Activated naive CD4-positive, alpha-beta T cell treated with anti-CD3 and anti-CD28 coated beads for 36 hours (primary cell): ENCODE measurements around the gene AGPAT3. TPM values are rescaled to one million over a fixed set of nuclear protein-coding genes. Genes with fewer than 3 reads are reported as not detected.

ENCODE experiments used
- CTCF ChIA-PET: fragments of 350-600 bp; sonication (Branson Sonifier 250); formaldehyde crosslinking; loops from one replicate; lab custom pipeline; 2021; ENCODE audit warnings: antibody characterized with exemption; lab: Charles Lee
- DNase-seq: peaks from one replicate; pipeline ENCODE4 v3.0.0-alpha.2; 2020
- H3K27ac Mint-ChIP-seq: one replicate; pipeline ENCODE4 v1.8.0; 2021; ENCODE audit warnings: mild to moderate bottlenecking, mixed read lengths
- H3K27me3 Mint-ChIP-seq: one replicate; pipeline ENCODE4 v1.8.0; 2021; ENCODE audit warnings: low read depth, mixed read lengths
- H3K36me3 Mint-ChIP-seq: one replicate; pipeline ENCODE4 v1.8.0; 2021; ENCODE audit warnings: low read depth, mixed read lengths
- H3K4me1 Mint-ChIP-seq: one replicate; pipeline ENCODE4 v1.8.0; 2021; ENCODE audit warnings: low read depth, mixed read lengths
- H3K4me3 Mint-ChIP-seq: one replicate; pipeline ENCODE4 v1.8.0; 2021; ENCODE audit warnings: mild to moderate bottlenecking, moderate library complexity, mixed read lengths
- H3K9me3 Mint-ChIP-seq: one replicate; pipeline ENCODE4 v1.8.0; 2021; ENCODE audit warnings: mixed read lengths
- intact Hi-C: fragments of 100-400 bp; cut with micrococcal nuclease; formaldehyde crosslinking; loops from one replicate; pipeline ENCODE4 v1.15.1; 2023
- total RNA-seq, 2 experiments: library from RNA; stranded (reverse); gene quantifications; one replicate each; pipeline ENCODE4 v1.2.3, GENCODE V29; 2021

The AGPAT3 gene
- total RNA-seq, 2 experiments from 2014 or later = 57.9 to 64.1 TPM

GRCh38 chr21:43933199-43933598, 68.2 kb downstream of the AGPAT3 start:
- H3K27ac Mint-ChIP-seq = no peak overlapping the region
- intact Hi-C loops = no loop called here
- CTCF ChIA-PET = no interaction called here
- H3K27me3 Mint-ChIP-seq = no peaks in the 10 kb centered on the region
- H3K4me1 Mint-ChIP-seq = peaks cover 10% of the 10 kb centered on the region
- no peak overlapping the region for H3K4me3 Mint-ChIP-seq
- H3K9me3 Mint-ChIP-seq = no peaks in the 10 kb centered on the region
- peaks cover 7% of the 10 kb centered on the region for H3K36me3 Mint-ChIP-seq
- no peak for DNase-seq

GRCh38 chr21:43933680-43934079, 68.7 kb downstream of the AGPAT3 start:
- Mint-ChIP-seq H3K36me3 (peaks cover 7% of the 10 kb centered on the region), H3K27ac (no peak overlapping the region), H3K4me1 (peaks cover 14% of the 10 kb centered on the region), H3K9me3 (no peaks in the 10 kb centered on the region), H3K4me3 (no peak overlapping the region), H3K27me3 (no peaks in the 10 kb centered on the region)
- intact Hi-C loops = no loop called here
- CTCF ChIA-PET = no interaction called here
- DNase-seq = no peak

GRCh38 chr21:43934116-43934515, 69.1 kb downstream of the AGPAT3 start:
- intact Hi-C loops = no loop called here

GRCh38 chr21:43934716-43935705, 70.0 kb downstream of the AGPAT3 start:
- CTCF ChIA-PET = no interaction called here
- H3K4me3 Mint-ChIP-seq = no peak overlapping the region
- no peak for DNase-seq

More at GRCh38 chr21:43934116-43934515, 69.1 kb downstream of the AGPAT3 start:
- no peak for DNase-seq
- Mint-ChIP-seq H3K27me3 (no peaks in the 10 kb centered on the region), H3K4me1 (peaks cover 18% of the 10 kb centered on the region), H3K9me3 (no peaks in the 10 kb centered on the region), H3K27ac (no peak overlapping the region), H3K4me3 (no peak overlapping the region), H3K36me3 (peaks cover 7% of the 10 kb centered on the region)
- CTCF ChIA-PET = no interaction called here

GRCh38 chr21:43935711-43936110, 70.7 kb downstream of the AGPAT3 start:
- intact Hi-C loops = no loop called here
- H3K9me3 Mint-ChIP-seq = no peaks in the 10 kb centered on the region
- no peak overlapping the region for H3K4me3 Mint-ChIP-seq
- H3K27me3 Mint-ChIP-seq = no peaks in the 10 kb centered on the region
- H3K4me1 Mint-ChIP-seq = peaks cover 17% of the 10 kb centered on the region
- no peak overlapping the region for H3K27ac Mint-ChIP-seq
- DNase-seq = no peak
- peaks cover 5% of the 10 kb centered on the region for H3K36me3 Mint-ChIP-seq
- CTCF ChIA-PET = interaction anchor here (1.4 kb wide), 1 partner anchor 125 kb away, joined by 4 read pairs; no protein-coding TSS in a partner anchor

More at GRCh38 chr21:43934716-43935705, 70.0 kb downstream of the AGPAT3 start:
- H3K27ac Mint-ChIP-seq = no peak overlapping the region
- intact Hi-C loops = no loop called here
- H3K9me3 Mint-ChIP-seq = no peaks in the 10 kb centered on the region
- peaks cover 5% of the 10 kb centered on the region for H3K36me3 Mint-ChIP-seq
- no peaks in the 10 kb centered on the region for H3K27me3 Mint-ChIP-seq
- H3K4me1 Mint-ChIP-seq = peaks cover 17% of the 10 kb centered on the region

- DNase-seq = no peak
- intact Hi-C loops = no loop called here
- Mint-ChIP-seq H3K36me3 (peaks cover 5% of the 10 kb centered on the region), H3K4me1 (peaks cover 17% of the 10 kb centered on the region), H3K9me3 (no peaks in the 10 kb centered on the region), H3K27ac (no peak overlapping the region), H3K27me3 (no peaks in the 10 kb centered on the region), H3K4me3 (no peak overlapping the region)
- CTCF ChIA-PET = interaction anchor here (0.6 to 1.4 kb wide), 3 partner anchors 39 to 330 kb away, joined by 3 to 4 read pairs (median 4); no protein-coding TSS in a partner anchor
Measured at GRCh38 chr21:43936247-43936967, 71.4 kb downstream of the AGPAT3 start.

- Mint-ChIP-seq H3K4me3 (no peak overlapping the region), H3K9me3 (no peaks in the 10 kb centered on the region), H3K4me1 (peaks cover 15% of the 10 kb centered on the region), H3K27me3 (no peaks in the 10 kb centered on the region), H3K27ac (no peak overlapping the region), H3K36me3 (peaks cover 5% of the 10 kb centered on the region)
- no peak for DNase-seq
- intact Hi-C loops = no loop called here
- CTCF ChIA-PET = interaction anchor here (0.6 to 1.4 kb wide), 7 partner anchors 12 to 329 kb away, joined by 3 to 6 read pairs (median 4); no protein-coding TSS in a partner anchor
Measured at GRCh38 chr21:43937051-43937832, 72.2 kb downstream of the AGPAT3 start.

- Mint-ChIP-seq H3K36me3 (peaks cover 5% of the 10 kb centered on the region), H3K27ac (no peak overlapping the region), H3K9me3 (no peaks in the 10 kb centered on the region), H3K4me1 (peaks cover 15% of the 10 kb centered on the region), H3K27me3 (no peaks in the 10 kb centered on the region), H3K4me3 (no peak overlapping the region)
- intact Hi-C loops = loop anchor here (1.0 kb wide), 1 partner anchor 74 kb away; no protein-coding TSS in a partner anchor
- CTCF ChIA-PET = interaction anchor here (0.7 to 2.0 kb wide), 11 partner anchors 12 to 148 kb away, joined by 3 to 7 read pairs (median 4); no protein-coding TSS in a partner anchor
- no peak for DNase-seq
Measured at GRCh38 chr21:43937891-43938309, 72.9 kb downstream of the AGPAT3 start.

GRCh38 chr21:43938751-43939442, 73.9 kb downstream of the AGPAT3 start:
- Mint-ChIP-seq H3K36me3 (peaks cover 2% of the 10 kb centered on the region), H3K9me3 (no peaks in the 10 kb centered on the region), H3K27me3 (no peaks in the 10 kb centered on the region), H3K27ac (peak overlapping the region; percentile 67), H3K4me3 (peak overlapping the region; percentile 80), H3K4me1 (peaks cover 15% of the 10 kb centered on the region)
- CTCF ChIA-PET = interaction anchor here (0.6 to 2.2 kb wide), 16 partner anchors 12 to 1031 kb away, joined by 3 to 12 read pairs (median 5); no protein-coding TSS in a partner anchor
- intact Hi-C loops = loop anchor here (1.0 kb wide), 3 partner anchors 36 to 129 kb away; no protein-coding TSS in a partner anchor
- peak; percentile 95 for DNase-seq

GRCh38 chr21:43939443-43940328, 74.7 kb downstream of the AGPAT3 start:
- Mint-ChIP-seq H3K9me3 (no peaks in the 10 kb centered on the region), H3K36me3 (peaks cover 2% of the 10 kb centered on the region), H3K4me1 (peaks cover 18% of the 10 kb centered on the region), H3K4me3 (no peak overlapping the region), H3K27ac (peak overlapping the region; percentile 31), H3K27me3 (no peaks in the 10 kb centered on the region)
- intact Hi-C loops = loop anchor here (1.0 kb wide), 2 partner anchors 36 to 129 kb away; no protein-coding TSS in a partner anchor
- DNase-seq = no peak
- CTCF ChIA-PET = interaction anchor here (0.6 to 2.2 kb wide), 13 partner anchors 8 to 513 kb away, joined by 3 to 12 read pairs (median 5); no protein-coding TSS in a partner anchor
